H1 (cell line): ENCODE results near the gene PPIL6. TPM values are rescaled to one million over a fixed set of nuclear protein-coding genes. Genes with fewer than 3 reads are reported as not detected.

Source experiments
- CTCF ChIA-PET: fragments of 300-600 bp; sonication (Branson Sonifier 250); formaldehyde crosslinking; loops from one replicate; lab custom pipeline; 2021; ENCODE audit not compliant: partially characterized antibody; lab: Charles Lee
- POLR2A ChIA-PET: fragments of 300-600 bp; sonication (Branson Sonifier 250); formaldehyde crosslinking; loops from one replicate; lab custom pipeline; 2021; ENCODE audit warnings: inconsistent platforms; ENCODE audit not compliant: partially characterized antibody; lab: Charles Lee
- DNase-seq, 2 experiments: peaks; one replicate each; pipeline versions ENCODE4 v3.0.0 to v3.0.0-alpha.2; 2010 to 2022; ENCODE audit warnings: low spot score in 2 of 2, low read depth in 1 of 2, mixed read lengths in 1 of 2
- FAIRE-seq: peaks from 2 replicates; lab custom pipeline; 2011; peaks lifted over from hg19 to GRCh38; lab: Jason Lieb, UNC
- H2AFZ ChIP-seq: 2 replicates; pipeline ENCODE4 v1.8.1; 2012; ENCODE audit warnings: low read length, inconsistent platforms
- H2AK5ac ChIP-seq: 2 replicates; pipeline ENCODE4 v1.6.1; 2013; ENCODE audit warnings: low read depth, low read length
- H2BK120ac ChIP-seq: replicated peaks from 2 replicates; pipeline ENCODE3; 2013; ENCODE audit warnings: low read depth, low read length, inconsistent platforms
- H2BK12ac ChIP-seq: 2 replicates; pipeline ENCODE4 v1.6.1; 2013; ENCODE audit warnings: low read depth, low read length
- H2BK15ac ChIP-seq: 2 replicates; pipeline ENCODE4 v1.6.1; 2013; ENCODE audit warnings: low read length
- H2BK20ac ChIP-seq: 2 replicates; pipeline ENCODE4 v1.6.1; 2013; ENCODE audit warnings: low read length
- H2BK5ac ChIP-seq: 2 replicates; pipeline ENCODE4 v1.6.1; 2013; ENCODE audit warnings: low read depth, low read length
- H3K14ac ChIP-seq: 2 replicates; pipeline ENCODE4 v1.6.1; 2013; ENCODE audit warnings: inconsistent platforms; ENCODE audit not compliant: insufficient read length
- H3K18ac ChIP-seq: 2 replicates; pipeline ENCODE4 v1.6.1; 2013; ENCODE audit warnings: low read length; ENCODE audit errors: extremely low read depth
- H3K23ac ChIP-seq: 2 replicates; pipeline ENCODE4 v1.6.1; 2013; ENCODE audit warnings: inconsistent platforms; ENCODE audit not compliant: insufficient read length
- H3K23me2 ChIP-seq: 2 replicates; pipeline ENCODE4 v1.6.1; 2013; ENCODE audit warnings: low read depth, low read length
- H3K27ac ChIP-seq: 2 replicates; pipeline ENCODE4 v1.6.1; 2011; ENCODE audit warnings: low read depth, low read length, inconsistent platforms
- H3K27me3 ChIP-seq, 4 experiments: replicated peaks in 1 of 4; 1 replicate in 1 of 4; 2 replicates in 3 of 4; pipeline versions ENCODE4 v1.6.1 to v1.8.1; 2011 to 2013; ENCODE audit warnings: low read length in 3 of 4, mild to moderate bottlenecking in 3 of 4, inconsistent platforms in 2 of 4, mixed read lengths in 2 of 4, moderate library complexity in 1 of 4; ENCODE audit not compliant: control insufficient read depth in 3 of 4, insufficient read depth in 3 of 4; ENCODE audit errors: extremely low read depth in 1 of 4
- H3K36me3 ChIP-seq, 4 experiments: 2 replicates each; pipeline versions ENCODE4 v1.6.1 to v1.8.1; 2011 to 2013; ENCODE audit warnings: mild to moderate bottlenecking in 4 of 4, low read length in 3 of 4, moderate library complexity in 2 of 4, control low read depth in 1 of 4, inconsistent platforms in 1 of 4; ENCODE audit not compliant: insufficient read depth in 4 of 4, control insufficient read depth in 2 of 4
- H3K4ac ChIP-seq: replicated peaks from 2 replicates; pipeline ENCODE3; 2013; ENCODE audit warnings: low read length, low read depth, mixed read lengths, inconsistent platforms; ENCODE audit not compliant: insufficient read length
- H3K4me1 ChIP-seq, 4 experiments: replicated peaks in 1 of 4; 1 replicate in 1 of 4; 2 replicates in 3 of 4; pipeline versions ENCODE4 v1.6.1 to v1.8.1; 2011 to 2013; ENCODE audit warnings: low read length in 3 of 4, inconsistent platforms in 2 of 4, mixed read lengths in 1 of 4; ENCODE audit not compliant: insufficient read depth in 4 of 4, control insufficient read depth in 3 of 4
- H3K4me2 ChIP-seq, 2 experiments: 2 replicates each; pipeline versions ENCODE4 v1.6.1 to v1.8.1; 2011 to 2013; ENCODE audit warnings: low read depth in 2 of 2, low read length in 2 of 2, control low read depth in 1 of 2, inconsistent platforms in 1 of 2, mild to moderate bottlenecking in 1 of 2; ENCODE audit not compliant: insufficient read depth in 1 of 2
- H3K4me3 ChIP-seq, 4 experiments: fragments of 200-600, 300-600 bp in 1 of 4; sonication (generic), shearing (Covaris generic), sonication (Bioruptor Twin) in 1 of 4; 2 replicates each; pipeline versions ENCODE4 v1.5.1 to v1.8.1; 2011 to 2016; ENCODE audit warnings: low read length in 4 of 4, low read depth in 3 of 4, control low read depth in 2 of 4, inconsistent platforms in 2 of 4, mild to moderate bottlenecking in 2 of 4, mixed read lengths in 1 of 4, moderate library complexity in 1 of 4; ENCODE audit not compliant: insufficient read depth in 2 of 4; ENCODE audit errors: extremely low read depth in 1 of 4
- H3K56ac ChIP-seq: replicated peaks from 2 replicates; pipeline ENCODE3; 2013; ENCODE audit warnings: low read depth, mild to moderate bottlenecking, mixed read lengths, low read length, inconsistent platforms; ENCODE audit not compliant: insufficient read length
- H3K79me1 ChIP-seq: 2 replicates; pipeline ENCODE4 v1.6.1; 2013; ENCODE audit warnings: low read depth, low read length, control low read depth
- H3K79me2 ChIP-seq, 2 experiments: 2 replicates each; pipeline versions ENCODE4 v1.6.1 to v1.8.1; 2012 to 2013; ENCODE audit warnings: low read length in 2 of 2, mild to moderate bottlenecking in 2 of 2, inconsistent platforms in 1 of 2; ENCODE audit not compliant: insufficient read depth in 2 of 2, control insufficient read depth in 1 of 2
- H3K9ac ChIP-seq, 4 experiments: replicated peaks in 1 of 4; 1 replicate in 1 of 4; 2 replicates in 3 of 4; pipeline versions ENCODE4 v1.6.1 to v1.8.1; 2011 to 2013; ENCODE audit warnings: low read depth in 3 of 4, low read length in 3 of 4, control low read depth in 2 of 4, mild to moderate bottlenecking in 2 of 4, moderate library complexity in 2 of 4, inconsistent platforms in 1 of 4; ENCODE audit errors: extremely low read depth in 1 of 4
- H3K9me3 ChIP-seq, 2 experiments: 2 replicates each; pipeline versions ENCODE4 v1.6.1 to v1.8.1; 2012 to 2013; ENCODE audit warnings: mild to moderate bottlenecking in 2 of 2, moderate library complexity in 2 of 2, control low read depth in 1 of 2, inconsistent platforms in 1 of 2, low read depth in 1 of 2, low read length in 1 of 2, mixed read lengths in 1 of 2; ENCODE audit not compliant: insufficient read depth in 2 of 2
- H4K20me1 ChIP-seq, 2 experiments: replicated peaks in 1 of 2; 2 replicates each; pipeline versions ENCODE3 to v1.8.1; 2011 to 2013; ENCODE audit warnings: inconsistent platforms in 2 of 2, low read length in 2 of 2, mild to moderate bottlenecking in 1 of 2; ENCODE audit not compliant: insufficient read depth in 2 of 2, control insufficient read depth in 1 of 2
- H4K5ac ChIP-seq: 2 replicates; pipeline ENCODE4 v1.6.1; 2013; ENCODE audit warnings: low read length, low read depth, mixed read lengths, inconsistent platforms; ENCODE audit not compliant: insufficient read length
- H4K8ac ChIP-seq: 2 replicates; pipeline ENCODE4 v1.8.0; 2013; ENCODE audit warnings: mild to moderate bottlenecking, moderate library complexity, low read length, inconsistent platforms; ENCODE audit not compliant: insufficient read depth; ENCODE audit errors: extremely low read depth
- H4K91ac ChIP-seq: replicated peaks from 2 replicates; pipeline ENCODE3; 2013; ENCODE audit warnings: low read length, mixed read lengths, inconsistent platforms; ENCODE audit not compliant: insufficient read length
- CTBP2 ChIP-seq: IDR thresholded peaks from 2 replicates; pipeline ENCODE4 v1.7.0; 2011; ENCODE audit warnings: borderline replicate concordance, mild to moderate bottlenecking, moderate library complexity, mixed read lengths, low read length; ENCODE audit not compliant: insufficient read depth, insufficient read length
- MAX ChIP-seq: IDR thresholded peaks from 2 replicates; pipeline ENCODE4 v1.6.1; 2012; ENCODE audit warnings: inconsistent platforms
- PHF8 ChIP-seq: fragments of 200-600 bp; sonication (generic); conservative IDR thresholded peaks from 2 replicates; pipeline ENCODE4 v1.7.1; 2012; ENCODE audit warnings: low read depth, mild to moderate bottlenecking, inconsistent platforms, low read length, moderate library complexity
- RNF2 ChIP-seq: fragments of 200-900, 300-1000 bp; sonication (generic); IDR thresholded peaks from 2 replicates; pipeline ENCODE4 v1.7.1; 2016; ENCODE audit warnings: borderline replicate concordance, low read depth, mild to moderate bottlenecking, antibody characterized with exemption, low read length; ENCODE audit not compliant: poor library complexity, severe bottlenecking; ENCODE audit errors: missing control alignments
- SP2 ChIP-seq: IDR thresholded peaks from 2 replicates; pipeline ENCODE4 v1.6.1; 2012; ENCODE audit warnings: mild to moderate bottlenecking, low read length, inconsistent platforms
- WGBS, 2 experiments: shearing (Covaris generic) in 1 of 2; methylation state at CpG; one replicate each; pipeline versions ENCODE4 v1.1.6 to v1.1.7; 2013 to 2015; ENCODE audit warnings: low lambda C conversion rate in 2 of 2, mixed read lengths in 2 of 2, inconsistent platforms in 1 of 2, low coverage in 1 of 2, missing lambda C conversion rate in 1 of 2; ENCODE audit not compliant: insufficient replicate concordance in 2 of 2, insufficient coverage in 1 of 2, insufficient read length in 1 of 2; ENCODE audit errors: extremely low coverage in 1 of 2, missing lambda C conversion rate in 1 of 2; 5-methylcytosine and 5-hydroxymethylcytosine counted together
- polyA plus RNA-seq, 7 experiments: library from polyadenylated mRNA; depleted of rRNA in 3 of 7; stranded (reverse) in 5 of 7; unstranded in 2 of 7; fragments of >200 nt in 5 of 7; fragments of 200-250 nt in 2 of 7; gene quantifications; 1 replicate in 5 of 7; 2 replicates in 1 of 7; 4 replicates in 1 of 7; pipeline versions ENCODE4 v1.2.1 to v1.2.3, GENCODE V29; 2011 to 2013; ENCODE audit warnings: missing spikeins in 2 of 7, mixed read lengths in 2 of 7
- total RNA-seq: library from RNA; stranded (reverse); fragmentation: NEBNext Ultra II Directional; extraction: Animal tissue kit (Norgen Biotek cat#: 25700); gene quantifications from 2 replicates; pipeline ENCODE4 v1.2.1, GENCODE V29; 2021

The PPIL6 gene
- total and polyA plus RNA-seq, 2 of the 8 experiments (the other 6 are each of a cell fraction or from before 2014, with no cell fraction given) = 0.42 to 1.3 TPM

GRCh38 chr6:109456111-109456583, 15.7 kb upstream of the PPIL6 start:
- H4K8ac ChIP-seq = peak overlapping the region; percentile 79; the same call in 1 of the 2 replicates
- DNase-seq = no peak
- H3K79me2 ChIP-seq = no peaks in the 10 kb centered on the region; a peak in 1 of 4 replicates
- no peak overlapping the region for H3K56ac ChIP-seq
- peak overlapping the region in 2 of 4 experiments; percentile 11 to 14; a peak in 1 of 7 replicates for H3K9ac ChIP-seq
- peak overlapping the region; percentile 64; the same call in 1 of the 2 replicates for H3K18ac ChIP-seq
- H3K4me2 ChIP-seq = peak overlapping the region; percentile 87 to 88
- peak overlapping the region; percentile 53 for H4K91ac ChIP-seq
- no peak overlapping the region for H2BK12ac ChIP-seq
- H3K9me3 ChIP-seq = no peaks in the 10 kb centered on the region
- no peaks in the 10 kb centered on the region for H4K20me1 ChIP-seq
- peaks cover 4 to 17% (median 11%) of the 10 kb centered on the region in 4 experiments for H3K4me1 ChIP-seq
- no peak overlapping the region for H3K23ac ChIP-seq
- TF ChIP-seq CTBP2 (peak; percentile 46), MAX (peak; percentile 45; the same call in 1 of the 2 replicates), PHF8 (peak; percentile 17; the same call in 1 of the 2 replicates), RNF2 (peak; percentile 36), SP2 (no peak)
- TF ChIP-seq, all 59 proteins: peak for 4
- H3K4me3 ChIP-seq = peak overlapping the region; percentile 60 to 84 (median 64)
- no peak overlapping the region for H2AK5ac ChIP-seq
- no peaks in the 10 kb centered on the region for H3K27me3 ChIP-seq
- no peak overlapping the region for H2BK20ac ChIP-seq
- no peak overlapping the region for H2BK120ac ChIP-seq
- H3K4ac ChIP-seq = no peak overlapping the region
- H3K36me3 ChIP-seq = peaks cover 0 to 20% (median 9%) of the 10 kb centered on the region in 4 experiments; a peak in 5 of 8 replicates
- no peak overlapping the region for H2BK15ac ChIP-seq
- no peak for FAIRE-seq
- POLR2A ChIA-PET = interaction anchor here (0.6 to 7.5 kb wide), 9 partner anchors 9 to 105 kb away, joined by 3 to 85 read pairs (median 4); partner anchors contain the start of genes PPIL6 and SMPD2
- no peaks in the 10 kb centered on the region; the same call in 1 of the 2 replicates for H3K79me1 ChIP-seq
- H4K5ac ChIP-seq = peak overlapping the region; percentile 46
- WGBS, 2 experiments = 5% methylated on average over 38 of the region's 38 CpGs; no CpG with 5 or more reads in 1 of the 2 experiments
- no peak overlapping the region for H3K14ac ChIP-seq
- 0 out of 2 replicates have a peak overlapping the region, but pooled peaks have one; percentile 20 for H2AFZ ChIP-seq
- H3K27ac ChIP-seq = no peak overlapping the region
- CTCF ChIA-PET = interaction anchor here (0.9 to 7.5 kb wide), 6 partner anchors 8 to 855 kb away, joined by 4 to 63 read pairs (median 6); partner anchors contain the start of genes PPIL6 and SMPD2
- H3K23me2 ChIP-seq = peaks cover 8% of the 10 kb centered on the region
- peak overlapping the region; percentile 27; the same call in 1 of the 2 replicates for H2BK5ac ChIP-seq
